ENCODE data around the gene CCDC195.
"Not testable (repeated sequence)": the region's sequence is repeated elsewhere in the genome, so short reads cannot be mapped to it uniquely, and the experiment has no call there.

The CCDC195 gene

GRCh38 chr2:224690868-224691267, 25.3 kb downstream of the CCDC195 start:
- DNase-seq (ENCODE audit: low read depth in 2 of 2) = no peak

- no peak for DNase-seq (ENCODE audit: low read depth in 2 of 2)
Observed at GRCh38 chr2:224689539-224689938, 26.6 kb downstream of the CCDC195 start.

GRCh38 chr2:224688997-224689396, 27.2 kb downstream of the CCDC195 start:
- DNase-seq (ENCODE audit: low read depth in 2 of 2) = no peak

- no peak for DNase-seq (ENCODE audit: low read depth in 2 of 2)
Observed at GRCh38 chr2:224687156-224687555, 29.0 kb downstream of the CCDC195 start.

- DNase-seq (ENCODE audit: low read depth in 2 of 2) = no peak
Observed at GRCh38 chr2:224685121-224685520, 31.0 kb downstream of the CCDC195 start.

GRCh38 chr2:224682134-224682533, 34.0 kb downstream of the CCDC195 start:
- no peak for DNase-seq (ENCODE audit: low read depth in 2 of 2)

GRCh38 chr2:224671731-224672130, 44.4 kb downstream of the CCDC195 start:
- DNase-seq (ENCODE audit: low read depth in 2 of 2) = no peak

GRCh38 chr2:224670203-224670602, 46.0 kb downstream of the CCDC195 start:
- no peak for DNase-seq (ENCODE audit: low read depth in 2 of 2)

- DNase-seq (ENCODE audit: low read depth in 2 of 2) = no peak
Observed at GRCh38 chr2:224669449-224669848, 46.7 kb downstream of the CCDC195 start.

GRCh38 chr2:224668123-224668909, 47.8 kb downstream of the CCDC195 start:
- DNase-seq (ENCODE audit: low read depth in 2 of 2) = no peak

GRCh38 chr2:224666951-224667553, 49.1 kb downstream of the CCDC195 start:
- DNase-seq (ENCODE audit: low read depth in 2 of 2) = no peak

- not testable (repeated sequence) for DNase-seq (ENCODE audit: low read depth in 2 of 2)
Observed at GRCh38 chr2:224663322-224663721, 52.8 kb downstream of the CCDC195 start.

- DNase-seq (ENCODE audit: low read depth in 2 of 2) = not testable (repeated sequence)
Observed at GRCh38 chr2:224661708-224662107, 54.5 kb downstream of the CCDC195 start.

GRCh38 chr2:224659714-224660113, 56.5 kb downstream of the CCDC195 start:
- DNase-seq (ENCODE audit: low read depth in 2 of 2) = no peak

- no peak for DNase-seq (ENCODE audit: low read depth in 2 of 2)
Observed at GRCh38 chr2:224658780-224659405, 57.3 kb downstream of the CCDC195 start.

- no peak for DNase-seq (ENCODE audit: low read depth in 2 of 2)
Observed at GRCh38 chr2:224657349-224657748, 58.8 kb downstream of the CCDC195 start.

GRCh38 chr2:224655006-224655537, 61.1 kb downstream of the CCDC195 start:
- DNase-seq (ENCODE audit: low read depth in 2 of 2) = no peak

Measured in stimulated activated CD8-positive, alpha-beta memory T cell treated with anti-CD3 and anti-CD28 coated beads, Interleukin-2, amount 100 ng/mL, for 48 hours (primary cell).